Colonic mucosa (tissue), 4 donors: ENCODE results near the gene PDILT. TPM values are rescaled to one million over a fixed set of nuclear protein-coding genes. Genes with fewer than 3 reads are reported as not detected.

Source experiments
- DNase-seq: peaks from one replicate; pipeline ENCODE4 v3.0.0-alpha.2; 2020
- H3K27ac ChIP-seq: fragments of 200-600 bp; one replicate; pipeline ENCODE4 v1.8.0; 2021
- H3K27me3 ChIP-seq: fragments of 200-600 bp; one replicate; pipeline ENCODE4 v1.8.0; 2021
- H3K36me3 ChIP-seq: fragments of 200-600 bp; one replicate; pipeline ENCODE4 v1.8.0; 2021
- H3K4me1 ChIP-seq: fragments of 200-600 bp; one replicate; pipeline ENCODE4 v1.8.0; 2021; ENCODE audit warnings: mild to moderate bottlenecking
- H3K4me3 ChIP-seq: fragments of 200-600 bp; one replicate; pipeline ENCODE4 v1.8.0; 2021
- H3K9ac ChIP-seq, 2 donors: one replicate each; pipeline ENCODE4 v1.7.0; 2013; ENCODE audit warnings: control low read depth in 2 of 2, low read depth in 2 of 2, low read length in 2 of 2
- H3K9me3 ChIP-seq: fragments of 200-600 bp; one replicate; pipeline ENCODE4 v1.8.0; 2021
- intact Hi-C: fragments of 100-400 bp; cut with DNase I; formaldehyde crosslinking; loops from one replicate; pipeline ENCODE4 v1.14.1; 2022
- total RNA-seq, 2 donors: library from RNA; stranded (reverse); fragmentation: NEBNext Ultra II Directional in 1 of 2; extraction: Animal tissue kit (Norgen Biotek cat#: 25700) in 1 of 2; gene quantifications; one replicate each; pipeline ENCODE4 v1.2.1, GENCODE V29; 2021
- TF ChIP-seq, protein P1 (sequence below): fragments of 200-600 bp; IDR thresholded peaks from one replicate; pipeline ENCODE4 v1.8.0; 2022; ENCODE audit warnings: antibody characterized with exemption, mild to moderate bottlenecking
- donor health status: healthy.
- donor health status: DM: no; HTN: no; CAD: no.
- donor health status: DM: no; HTN: no; CAD: no.

Gene PDILT
- total RNA-seq, 2 donors from 2014 or later: not detected

DNA sequence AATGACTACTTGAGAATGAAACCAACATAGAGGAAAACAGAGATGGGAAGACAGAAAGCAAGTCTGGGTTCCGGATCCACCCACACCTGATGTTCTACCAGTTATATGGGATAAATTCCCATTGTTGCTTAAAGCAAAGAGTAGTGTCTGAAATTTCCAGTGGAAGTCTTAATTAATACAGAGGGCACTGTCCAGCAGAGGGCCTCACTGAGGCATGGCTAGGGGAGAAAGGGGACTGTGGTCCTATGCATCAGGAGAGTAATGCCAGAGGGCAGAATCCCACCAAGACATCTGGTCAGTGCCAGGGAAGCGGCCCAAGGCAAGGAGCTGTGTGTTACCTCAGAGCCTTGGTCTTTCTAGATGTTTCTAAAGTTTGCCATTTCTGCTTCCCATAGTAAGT, 44.5 kb downstream of the PDILT start:
- Histone ChIP-seq H3K9ac (no peak overlapping the region), H3K36me3 (no peaks in the 10 kb centered on the region), H3K4me1 (no peaks in the 10 kb centered on the region), H3K27me3 (no peaks in the 10 kb centered on the region), H3K9me3 (no peaks in the 10 kb centered on the region), H3K4me3 (no peak overlapping the region), H3K27ac (no peak overlapping the region)
- TF ChIP-seq, protein P1, sequence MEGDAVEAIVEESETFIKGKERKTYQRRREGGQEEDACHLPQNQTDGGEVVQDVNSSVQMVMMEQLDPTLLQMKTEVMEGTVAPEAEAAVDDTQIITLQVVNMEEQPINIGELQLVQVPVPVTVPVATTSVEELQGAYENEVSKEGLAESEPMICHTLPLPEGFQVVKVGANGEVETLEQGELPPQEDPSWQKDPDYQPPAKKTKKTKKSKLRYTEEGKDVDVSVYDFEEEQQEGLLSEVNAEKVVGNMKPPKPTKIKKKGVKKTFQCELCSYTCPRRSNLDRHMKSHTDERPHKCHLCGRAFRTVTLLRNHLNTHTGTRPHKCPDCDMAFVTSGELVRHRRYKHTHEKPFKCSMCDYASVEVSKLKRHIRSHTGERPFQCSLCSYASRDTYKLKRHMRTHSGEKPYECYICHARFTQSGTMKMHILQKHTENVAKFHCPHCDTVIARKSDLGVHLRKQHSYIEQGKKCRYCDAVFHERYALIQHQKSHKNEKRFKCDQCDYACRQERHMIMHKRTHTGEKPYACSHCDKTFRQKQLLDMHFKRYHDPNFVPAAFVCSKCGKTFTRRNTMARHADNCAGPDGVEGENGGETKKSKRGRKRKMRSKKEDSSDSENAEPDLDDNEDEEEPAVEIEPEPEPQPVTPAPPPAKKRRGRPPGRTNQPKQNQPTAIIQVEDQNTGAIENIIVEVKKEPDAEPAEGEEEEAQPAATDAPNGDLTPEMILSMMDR: no peak
- intact Hi-C loops: no loop called here
- DNase-seq: no peak

DNA sequence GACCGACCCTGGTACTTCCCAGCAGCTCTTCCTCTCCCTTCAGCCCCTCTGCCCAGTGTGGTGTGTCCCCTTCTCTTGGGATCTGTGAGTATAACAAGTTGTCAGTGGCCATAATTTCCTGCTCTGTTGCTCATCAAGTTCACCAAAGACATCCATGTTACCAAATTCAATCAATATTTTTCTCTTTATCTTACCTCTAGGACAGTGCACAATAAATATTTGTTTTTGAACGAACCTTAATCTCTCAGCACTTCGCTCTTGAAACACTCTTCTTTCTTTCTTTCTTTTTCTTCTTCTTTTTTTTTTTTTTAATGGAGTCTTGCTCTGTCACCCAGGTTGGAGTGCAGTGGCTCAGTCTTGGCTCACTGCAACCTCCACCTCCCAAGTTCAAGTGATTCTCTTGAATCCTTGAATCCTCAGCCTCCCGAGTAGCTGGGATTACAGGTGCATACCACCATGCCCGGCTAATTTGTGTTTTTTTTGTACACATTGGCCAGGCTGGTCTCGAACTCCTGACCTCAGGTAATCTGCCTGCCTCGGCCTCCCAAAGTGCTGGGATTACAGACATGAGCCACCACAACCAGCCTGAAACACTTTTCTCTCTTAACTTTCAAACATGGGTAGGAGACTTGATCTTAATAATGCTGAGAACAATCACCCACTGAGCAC, 49.3 kb downstream of the PDILT start:
- no peak overlapping the region for H3K27ac ChIP-seq
- intact Hi-C loops: no loop called here
- TF ChIP-seq, protein P1: no peak

DNA sequence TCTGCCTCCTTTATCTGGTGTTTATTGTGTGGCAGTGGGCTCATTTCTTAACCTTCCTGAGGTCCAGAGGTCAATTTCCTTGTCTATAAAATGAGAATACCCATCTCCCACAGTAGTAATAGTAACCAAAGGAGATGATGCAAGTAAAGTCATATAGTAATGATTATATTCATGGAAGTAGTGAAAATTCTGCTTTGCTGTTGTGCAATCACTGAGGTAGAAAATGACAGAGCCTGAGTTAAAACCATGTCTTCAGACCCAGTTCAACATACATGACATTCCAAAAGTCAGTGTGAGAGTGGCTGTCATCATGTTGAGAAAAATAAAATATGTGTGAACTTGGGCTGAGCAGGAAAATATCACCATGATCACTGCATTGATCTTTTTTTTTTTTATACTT, 51.2 kb downstream of the PDILT start:
- no peaks in the 10 kb centered on the region for H3K4me1 ChIP-seq
- H3K9me3 ChIP-seq: no peaks in the 10 kb centered on the region
- no peaks in the 10 kb centered on the region for H3K36me3 ChIP-seq
- TF ChIP-seq, protein P1: no peak
- no peak overlapping the region for H3K4me3 ChIP-seq
- no peaks in the 10 kb centered on the region for H3K27me3 ChIP-seq
- DNase-seq: no peak
- intact Hi-C loops: no loop called here
- H3K27ac ChIP-seq: no peak overlapping the region
- no peak overlapping the region for H3K9ac ChIP-seq

More for the DNA sequence above, 49.3 kb downstream of the PDILT start:
- Histone ChIP-seq H3K9me3 (no peaks in the 10 kb centered on the region), H3K27me3 (no peaks in the 10 kb centered on the region), H3K4me3 (no peak overlapping the region), H3K9ac (no peak overlapping the region), H3K4me1 (no peaks in the 10 kb centered on the region), H3K36me3 (no peaks in the 10 kb centered on the region)
- DNase-seq: no peak

DNA sequence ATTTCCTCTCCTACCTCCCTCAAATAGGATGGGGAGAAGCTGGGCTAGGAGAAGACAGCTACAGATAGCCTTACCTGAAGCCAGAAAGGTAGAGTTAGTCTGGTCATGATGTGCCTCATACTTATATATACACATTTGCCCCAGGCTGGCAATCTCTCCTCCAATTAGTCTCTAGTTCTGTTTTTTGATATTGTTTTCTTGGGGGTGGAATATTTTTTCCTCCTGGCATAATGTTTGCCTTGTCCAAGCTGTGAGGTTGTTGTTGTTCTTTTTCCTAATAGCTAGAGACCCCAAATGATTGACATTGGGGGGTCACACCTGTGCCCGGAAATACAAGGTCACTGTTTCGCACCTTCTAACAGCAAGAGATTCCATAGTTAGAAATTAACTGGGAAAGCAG, 51.9 kb downstream of the PDILT start, which contains the start of gene UMOD:
UMOD (minus strand) TSS at position 101 of the 400 bp plus-strand sequence. CDS start 1,978 bp downstream, outside the sequence.
- no peaks in the 10 kb centered on the region for H3K36me3 ChIP-seq
- TF ChIP-seq, protein P1: no peak
- no peaks in the 10 kb centered on the region for H3K9me3 ChIP-seq
- H3K4me1 ChIP-seq: no peaks in the 10 kb centered on the region
- no peak within 1 kb of the TSS for H3K9ac ChIP-seq
- no peaks in the 10 kb centered on the region for H3K27me3 ChIP-seq
- no peak for DNase-seq
- H3K4me3 ChIP-seq: no peak within 1 kb of the TSS
- H3K27ac ChIP-seq: no peak within 1 kb of the TSS
- intact Hi-C loops: no loop called here

DNA sequence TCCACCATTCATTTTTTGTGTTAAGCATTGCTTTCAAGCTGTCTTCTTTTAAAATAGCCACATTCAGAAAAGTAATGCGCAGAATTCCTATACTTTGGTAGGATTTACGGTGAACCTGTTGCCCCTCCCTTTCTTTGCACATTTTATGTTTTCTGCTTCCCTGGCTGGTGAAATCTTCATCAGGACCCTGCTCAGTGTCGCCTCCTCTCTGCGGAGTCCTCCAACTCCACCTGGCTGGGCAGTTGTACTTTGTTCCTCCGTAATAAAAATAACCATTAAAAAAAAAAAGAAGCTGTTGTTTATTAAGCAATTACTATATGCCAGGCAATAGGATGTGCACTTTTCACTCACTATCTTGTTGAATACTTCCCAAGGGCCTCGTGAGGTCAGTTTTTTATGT, 54.9 kb downstream of the PDILT start:
- no peak overlapping the region for H3K9ac ChIP-seq
- no peak overlapping the region for H3K27ac ChIP-seq
- no peak overlapping the region for H3K4me3 ChIP-seq
- H3K36me3 ChIP-seq: no peaks in the 10 kb centered on the region
- no peaks in the 10 kb centered on the region for H3K9me3 ChIP-seq
- intact Hi-C loops: no loop called here
- TF ChIP-seq, protein P1: no peak
- no peaks in the 10 kb centered on the region for H3K4me1 ChIP-seq
- no peak for DNase-seq
- H3K27me3 ChIP-seq: no peaks in the 10 kb centered on the region
